Smooth muscle cell (in vitro differentiated cells): Measurements from ENCODE around the gene DCDC2C. TPM values are rescaled to one million over a fixed set of nuclear protein-coding genes. Genes with fewer than 3 reads are reported as not detected.

Experiments used
- DNase-seq: peaks from one replicate; lab custom pipeline; 2025; ENCODE audit not compliant: unreplicated experiment; lab: John Stamatoyannopoulos, UW
- H2AFZ ChIP-seq: fragments of 200-600 bp; sonication (generic); 2 replicates; pipeline ENCODE4 v1.6.0; 2016; ENCODE audit warnings: antibody characterized with exemption, low read depth, mild to moderate bottlenecking
- H3F3A ChIP-seq: fragments of 200-600 bp; sonication (generic); 2 replicates; pipeline ENCODE4 v1.6.0; 2017; ENCODE audit warnings: antibody characterized with exemption, low read depth
- H3K27ac ChIP-seq: fragments of 200-600 bp; sonication (generic); 2 replicates; pipeline ENCODE4 v1.5.1; 2016; ENCODE audit warnings: low read depth, mild to moderate bottlenecking
- H3K27me3 ChIP-seq: fragments of 200-600 bp; sonication (generic); 2 replicates; pipeline ENCODE4 v1.6.1; 2016; ENCODE audit warnings: low read depth, mild to moderate bottlenecking
- H3K36me3 ChIP-seq: fragments of 200-600 bp; sonication (generic); 2 replicates; pipeline ENCODE4 v1.5.1; 2016; ENCODE audit warnings: low read depth
- H3K4me1 ChIP-seq: fragments of 200-600 bp; sonication (generic); 2 replicates; pipeline ENCODE4 v1.5.1; 2016; ENCODE audit warnings: low read depth
- H3K4me2 ChIP-seq: fragments of 200-600 bp; sonication (generic); 2 replicates; pipeline ENCODE4 v1.6.0; 2016; ENCODE audit warnings: mild to moderate bottlenecking
- H3K4me3 ChIP-seq: fragments of 200-600 bp; sonication (generic); 2 replicates; pipeline ENCODE4 v1.5.1; 2016; ENCODE audit warnings: mild to moderate bottlenecking
- H3K79me2 ChIP-seq: fragments of 200-600 bp; sonication (generic); 2 replicates; pipeline ENCODE4 v1.6.0; 2016; ENCODE audit warnings: low read depth, mild to moderate bottlenecking
- H3K9ac ChIP-seq: fragments of 200-600 bp; sonication (generic); 2 replicates; pipeline ENCODE4 v1.6.0; 2016; ENCODE audit warnings: low read depth
- H3K9me3 ChIP-seq: fragments of 200-600 bp; sonication (generic); replicated peaks from 2 replicates; pipeline ENCODE4 v1.5.1; 2016; ENCODE audit warnings: low read depth
- H4K20me1 ChIP-seq: fragments of 200-600 bp; sonication (generic); 2 replicates; pipeline ENCODE4 v1.6.0; 2016; ENCODE audit warnings: low read depth
- WGBS: methylation state at CpG from one replicate; pipeline ENCODE4 v1.1.7; 2016; ENCODE audit warnings: low lambda C conversion rate; 5-methylcytosine and 5-hydroxymethylcytosine counted together
- polyA plus RNA-seq: library from polyadenylated mRNA; unstranded; fragments of >200 nt; fragmentation: Nextera tagmentation; extraction: Ambion mirVana; gene quantifications from 2 replicates; pipeline ENCODE4 v1.2.1, GENCODE V29; 2016
- total RNA-seq: library from RNA; depleted of rRNA; stranded (reverse); fragments of >200 nt; gene quantifications from 2 replicates; pipeline ENCODE4 v1.2.3, GENCODE V29; 2014
- TF ChIP-seq, protein P1 (sequence below): fragments of 200-600 bp; sonication (generic); IDR thresholded peaks from 2 replicates; pipeline ENCODE4 v1.5.1; 2017; ENCODE audit warnings: borderline replicate concordance, mild to moderate bottlenecking, antibody characterized with exemption; ENCODE audit not compliant: insufficient read depth, poor library complexity, severe bottlenecking

The DCDC2C gene
- total and polyA plus RNA-seq, 2 experiments from 2014 or later = not detected

DNA sequence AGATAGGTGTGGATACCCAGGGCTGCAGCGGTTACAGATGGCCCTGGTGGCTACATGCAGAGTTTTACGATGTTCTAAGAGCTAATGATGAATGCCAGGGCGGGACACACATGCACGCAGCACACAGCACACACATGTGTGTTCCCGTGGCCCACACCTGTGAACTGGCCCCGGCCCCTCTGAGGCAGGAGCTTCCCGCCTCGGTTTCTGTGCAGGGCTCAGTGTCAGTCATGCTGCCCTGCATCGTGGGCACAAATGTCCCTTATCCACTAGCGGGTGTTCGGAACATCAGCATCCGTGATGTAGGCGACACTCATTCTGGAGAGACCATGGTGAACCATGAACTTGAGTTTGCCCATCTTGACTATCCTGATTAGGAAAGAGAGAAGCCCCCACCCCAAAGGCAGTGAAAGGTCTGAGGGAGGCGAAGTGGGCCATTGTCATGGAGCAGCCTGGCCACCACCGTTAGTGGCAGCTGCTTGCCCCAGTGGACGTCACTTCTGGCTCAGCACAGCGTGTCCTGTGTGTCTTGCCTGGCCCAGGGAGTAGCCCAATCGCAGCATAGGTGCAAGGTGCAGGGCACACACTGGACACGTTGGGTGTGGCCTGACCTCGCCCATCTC lies 43.8 kb downstream of the DCDC2C start:
- TF ChIP-seq, protein P1, sequence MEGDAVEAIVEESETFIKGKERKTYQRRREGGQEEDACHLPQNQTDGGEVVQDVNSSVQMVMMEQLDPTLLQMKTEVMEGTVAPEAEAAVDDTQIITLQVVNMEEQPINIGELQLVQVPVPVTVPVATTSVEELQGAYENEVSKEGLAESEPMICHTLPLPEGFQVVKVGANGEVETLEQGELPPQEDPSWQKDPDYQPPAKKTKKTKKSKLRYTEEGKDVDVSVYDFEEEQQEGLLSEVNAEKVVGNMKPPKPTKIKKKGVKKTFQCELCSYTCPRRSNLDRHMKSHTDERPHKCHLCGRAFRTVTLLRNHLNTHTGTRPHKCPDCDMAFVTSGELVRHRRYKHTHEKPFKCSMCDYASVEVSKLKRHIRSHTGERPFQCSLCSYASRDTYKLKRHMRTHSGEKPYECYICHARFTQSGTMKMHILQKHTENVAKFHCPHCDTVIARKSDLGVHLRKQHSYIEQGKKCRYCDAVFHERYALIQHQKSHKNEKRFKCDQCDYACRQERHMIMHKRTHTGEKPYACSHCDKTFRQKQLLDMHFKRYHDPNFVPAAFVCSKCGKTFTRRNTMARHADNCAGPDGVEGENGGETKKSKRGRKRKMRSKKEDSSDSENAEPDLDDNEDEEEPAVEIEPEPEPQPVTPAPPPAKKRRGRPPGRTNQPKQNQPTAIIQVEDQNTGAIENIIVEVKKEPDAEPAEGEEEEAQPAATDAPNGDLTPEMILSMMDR = no peak
- H4K20me1 ChIP-seq = no peaks in the 10 kb centered on the region

DNA sequence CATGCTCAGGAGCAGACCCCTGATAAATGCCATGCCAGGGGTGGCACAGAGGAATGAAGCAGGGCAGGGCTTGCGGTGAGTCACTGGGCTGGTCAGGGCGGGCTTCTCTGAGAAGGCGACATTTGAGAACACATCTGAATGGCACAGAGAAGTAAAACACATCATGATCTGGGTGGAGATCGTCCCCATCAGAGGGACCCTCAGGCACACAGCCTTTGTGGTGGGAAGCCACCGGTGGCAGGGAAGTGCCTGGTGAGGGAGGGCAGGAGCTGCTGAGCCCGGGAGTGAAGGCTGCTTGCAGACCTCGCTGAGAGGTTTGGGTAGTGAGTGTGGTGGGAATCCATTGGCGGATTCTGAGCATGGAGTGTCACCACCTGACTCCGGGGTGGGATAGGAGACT lies 44.5 kb downstream of the DCDC2C start:
- Histone ChIP-seq H3K4me1 (no peaks in the 10 kb centered on the region), H2AFZ (no peak overlapping the region), H3K36me3 (no peaks in the 10 kb centered on the region), H3K4me3 (no peak overlapping the region), H4K20me1 (no peaks in the 10 kb centered on the region), H3K79me2 (no peaks in the 10 kb centered on the region), H3K9ac (no peak overlapping the region), H3F3A (no peaks in the 10 kb centered on the region), H3K4me2 (no peak overlapping the region), H3K9me3 (no peaks in the 10 kb centered on the region), H3K27ac (no peak overlapping the region), H3K27me3 (no peaks in the 10 kb centered on the region)
- 91% methylated on average over 9 of the region's 9 CpGs for WGBS
- TF ChIP-seq, protein P1 = no peak
- no peak for DNase-seq

More for the DNA sequence above, 43.8 kb downstream of the DCDC2C start:
- Histone ChIP-seq H3K4me3 (no peak overlapping the region), H3K9ac (no peak overlapping the region), H3K36me3 (no peaks in the 10 kb centered on the region), H3K4me2 (no peak overlapping the region), H3K4me1 (no peaks in the 10 kb centered on the region), H2AFZ (no peak overlapping the region), H3K79me2 (no peaks in the 10 kb centered on the region), H3F3A (no peaks in the 10 kb centered on the region), H3K9me3 (no peaks in the 10 kb centered on the region), H3K27me3 (no peaks in the 10 kb centered on the region), H3K27ac (no peak overlapping the region)
- no peak for DNase-seq
- 90% methylated on average over 20 of the region's 20 CpGs for WGBS

DNA sequence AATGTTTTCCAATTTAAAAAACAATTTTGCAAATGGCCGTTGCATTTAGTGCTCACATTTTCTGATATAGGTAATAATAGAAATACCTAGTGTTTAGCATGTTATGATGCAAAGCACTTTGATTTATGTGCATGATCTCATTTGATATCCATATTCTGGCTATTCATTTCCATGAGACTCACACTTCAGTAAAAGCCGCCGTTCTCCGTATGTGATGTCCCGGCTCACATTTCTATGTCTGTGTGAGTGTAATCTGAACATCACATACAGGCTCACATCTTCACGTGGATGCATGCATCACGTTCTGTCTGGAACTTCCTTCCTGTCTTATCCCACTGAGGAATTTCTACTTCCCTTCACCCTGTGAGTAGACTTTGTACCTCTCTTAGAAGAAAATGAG lies 45.8 kb downstream of the DCDC2C start:
- no peaks in the 10 kb centered on the region for H3F3A ChIP-seq
- H3K27me3 ChIP-seq = peaks cover 7% of the 10 kb centered on the region
- no peak for DNase-seq
- no peaks in the 10 kb centered on the region for H4K20me1 ChIP-seq
- H3K79me2 ChIP-seq = no peaks in the 10 kb centered on the region
- H3K9me3 ChIP-seq = no peaks in the 10 kb centered on the region
- no peaks in the 10 kb centered on the region for H3K4me1 ChIP-seq
- H3K4me2 ChIP-seq = no peak overlapping the region
- H3K36me3 ChIP-seq = no peaks in the 10 kb centered on the region
- WGBS = 95% methylated on average over 7 of the region's 7 CpGs
- TF ChIP-seq, protein P1 = no peak
- no peak overlapping the region for H3K9ac ChIP-seq
- H3K4me3 ChIP-seq = no peak overlapping the region
- no peak overlapping the region for H3K27ac ChIP-seq
- no peak overlapping the region for H2AFZ ChIP-seq

DNA sequence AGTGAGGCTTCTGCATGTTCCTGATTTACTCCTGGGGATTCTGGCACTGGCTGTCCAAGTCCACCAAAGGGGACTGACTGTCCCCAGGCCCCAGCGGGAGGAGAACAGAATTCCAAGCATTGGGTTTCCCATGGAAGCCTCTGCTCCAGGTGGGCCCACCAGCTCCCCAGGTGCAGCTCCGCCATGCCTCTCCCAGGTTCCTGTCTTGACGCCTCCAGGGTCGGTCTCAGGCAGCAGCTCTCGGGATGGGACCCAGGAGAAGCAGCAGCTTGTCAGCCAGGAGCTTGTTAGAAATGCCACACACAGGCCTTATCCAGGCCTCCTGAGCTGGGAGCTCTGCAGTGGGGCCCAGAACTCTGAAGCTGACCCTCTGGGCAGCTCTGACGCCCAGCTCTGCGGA lies 47.9 kb downstream of the DCDC2C start:
- Histone ChIP-seq H3K79me2 (no peaks in the 10 kb centered on the region), H3K4me3 (no peak overlapping the region), H3K9ac (no peak overlapping the region), H3F3A (no peaks in the 10 kb centered on the region), H4K20me1 (no peaks in the 10 kb centered on the region), H3K4me1 (no peaks in the 10 kb centered on the region), H3K27ac (no peak overlapping the region), H3K27me3 (peaks cover 7% of the 10 kb centered on the region), H3K4me2 (no peak overlapping the region), H2AFZ (no peak overlapping the region), H3K36me3 (no peaks in the 10 kb centered on the region), H3K9me3 (no peaks in the 10 kb centered on the region)
- TF ChIP-seq, protein P1 = no peak
- DNase-seq = no peak
- WGBS = 88% methylated on average over 7 of the region's 7 CpGs
